Upper lobe of right lung (tissue), 1 donor: ENCODE results near the gene TTLL13. TPM values are rescaled to one million over a fixed set of nuclear protein-coding genes. Genes with fewer than 3 reads are reported as not detected.

Source experiments
- ATAC-seq: fragments of 200-7000 bp; cut with Tn5 transposase; one replicate; pipeline ENCODE4 v1.9.1; 2020; ENCODE audit warnings: mild to moderate bottlenecking, moderate library complexity
- DNase-seq: peaks from one replicate; pipeline ENCODE4 v3.0.0-alpha.2; 2020
- H3K27ac ChIP-seq: fragments of 200-600 bp; one replicate; pipeline ENCODE4 v1.8.0; 2022
- H3K27me3 ChIP-seq: fragments of 200-600 bp; one replicate; pipeline ENCODE4 v1.8.0; 2022; ENCODE audit warnings: mild to moderate bottlenecking
- H3K36me3 ChIP-seq: fragments of 200-600 bp; one replicate; pipeline ENCODE4 v1.8.0; 2022
- H3K4me1 ChIP-seq: fragments of 200-600 bp; one replicate; pipeline ENCODE4 v1.8.0; 2022
- H3K4me3 ChIP-seq: fragments of 200-600 bp; one replicate; pipeline ENCODE4 v1.8.0; 2022; ENCODE audit warnings: mild to moderate bottlenecking
- H3K9me3 ChIP-seq: fragments of 200-600 bp; one replicate; pipeline ENCODE4 v1.8.0; 2022
- CTCF ChIP-seq: fragments of 200-600 bp; IDR thresholded peaks from one replicate; pipeline ENCODE4 v1.8.0; 2022; ENCODE audit warnings: antibody characterized with exemption
- intact Hi-C: fragments of 100-400 bp; cut with DNase I; formaldehyde crosslinking; loops from one replicate; pipeline ENCODE4 v1.11.0; 2022
- total RNA-seq: library from RNA; stranded (reverse); fragmentation: NEBNext Ultra II Directional; extraction: Animal tissue kit (Norgen Biotek cat#: 25700); gene quantifications from one replicate; pipeline ENCODE4 v1.2.1, GENCODE V29; 2021
- donor health status: DM: no; HTN: yes; CAD: no; lungs with severe emphysema.

The TTLL13 gene
- total RNA-seq, 1 donor from 2014 or later = not detected

GRCh38 chr15:90219421-90220141 is 29.8 kb upstream of the TTLL13 start:
- no peaks in the 10 kb centered on the region for H3K27me3 ChIP-seq
- peak; percentile 72 for TF ChIP-seq CTCF
- peak; percentile 72 for ATAC-seq
- H3K27ac ChIP-seq = no peak overlapping the region
- DNase-seq = no peak
- no peak overlapping the region for H3K4me3 ChIP-seq
- no peaks in the 10 kb centered on the region for H3K9me3 ChIP-seq
- intact Hi-C loops = no loop called here
- peaks cover 4% of the 10 kb centered on the region for H3K4me1 ChIP-seq
- H3K36me3 ChIP-seq = peaks cover 29% of the 10 kb centered on the region

- intact Hi-C loops = no loop called here
- peak; percentile 68 for TF ChIP-seq CTCF
- Histone ChIP-seq H3K4me1 (peaks cover 10% of the 10 kb centered on the region), H3K36me3 (peaks cover 47% of the 10 kb centered on the region), H3K9me3 (no peaks in the 10 kb centered on the region), H3K27ac (no peak overlapping the region), H3K4me3 (no peak overlapping the region), H3K27me3 (no peaks in the 10 kb centered on the region)
- ATAC-seq (peak; percentile 86), DNase-seq (peak; percentile 82)
These were observed 28.0 kb upstream of the TTLL13 start for GRCh38 chr15:90221246-90221900.

- peaks cover 10% of the 10 kb centered on the region for H3K4me1 ChIP-seq
- no peak overlapping the region for H3K4me3 ChIP-seq
- peaks cover 57% of the 10 kb centered on the region for H3K36me3 ChIP-seq
- no peak overlapping the region for H3K27ac ChIP-seq
- no peak for DNase-seq
- no peak for TF ChIP-seq CTCF
- H3K9me3 ChIP-seq = no peaks in the 10 kb centered on the region
- intact Hi-C loops = no loop called here
- no peak for ATAC-seq
- no peaks in the 10 kb centered on the region for H3K27me3 ChIP-seq
These were observed 26.8 kb upstream of the TTLL13 start for GRCh38 chr15:90222547-90222946.

- no peak for TF ChIP-seq CTCF
- Histone ChIP-seq H3K4me3 (no peak overlapping the region), H3K27ac (no peak overlapping the region), H3K9me3 (no peaks in the 10 kb centered on the region), H3K36me3 (peaks cover 68% of the 10 kb centered on the region), H3K4me1 (peaks cover 10% of the 10 kb centered on the region), H3K27me3 (no peaks in the 10 kb centered on the region)
- ATAC-seq = no peak
- DNase-seq = no peak
- intact Hi-C loops = no loop called here
These were observed 25.8 kb upstream of the TTLL13 start for GRCh38 chr15:90223441-90224165.

GRCh38 chr15:90225047-90225446 is 24.3 kb upstream of the TTLL13 start:
- ATAC-seq (no peak), DNase-seq (no peak)
- H3K27ac ChIP-seq = no peak overlapping the region
- peaks cover 10% of the 10 kb centered on the region for H3K4me1 ChIP-seq
- TF ChIP-seq CTCF = no peak
- H3K27me3 ChIP-seq = no peaks in the 10 kb centered on the region
- no peaks in the 10 kb centered on the region for H3K9me3 ChIP-seq
- intact Hi-C loops = no loop called here
- H3K4me3 ChIP-seq = no peak overlapping the region
- H3K36me3 ChIP-seq = peaks cover 82% of the 10 kb centered on the region
